ENCODE data around the gene ERBB4.
"Not testable (repeated sequence)": the region's sequence is repeated elsewhere in the genome, so short reads cannot be mapped to it uniquely, and the experiment has no call there.

ERBB4 gene

DNA sequence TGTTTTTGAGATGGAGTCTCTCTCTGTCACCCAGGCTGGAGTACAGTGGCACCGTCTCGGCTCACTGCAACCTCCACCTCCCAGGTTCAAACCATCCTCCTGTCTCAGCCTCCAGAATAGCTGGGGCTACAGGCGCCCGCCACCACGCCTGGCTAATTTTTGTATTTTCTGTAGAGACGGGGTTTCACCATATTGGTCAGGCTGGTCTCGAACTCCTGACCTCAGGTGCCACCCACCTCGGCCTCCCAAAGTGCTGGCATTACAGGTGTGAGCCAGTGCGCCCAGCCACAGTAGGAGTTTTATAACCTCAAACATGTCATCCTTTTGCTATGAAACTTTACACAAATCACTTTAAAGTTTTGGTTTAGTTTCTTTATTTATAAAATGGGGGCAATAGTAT lies 816.7 kb downstream of the ERBB4 start:
- not testable (repeated sequence) for H3K4me1 ChIP-seq (ENCODE audit: control insufficient read depth in 2 of 2, insufficient read depth in 2 of 2, low read length in 2 of 2); H3K36me3 ChIP-seq (ENCODE audit: control insufficient read depth in 2 of 2, insufficient read depth in 2 of 2, low read length in 2 of 2); H3K4me3 ChIP-seq (ENCODE audit: low read length in 2 of 2); H3K27me3 ChIP-seq (ENCODE audit: control insufficient read depth in 2 of 2, insufficient read depth in 2 of 2, low read length in 2 of 2); H3K27ac ChIP-seq (ENCODE audit: low read depth in 2 of 2, low read length in 2 of 2); H3K9me3 ChIP-seq (ENCODE audit: control insufficient read depth in 2 of 2, low read length in 2 of 2); H3K9ac ChIP-seq (ENCODE audit: low read depth in 1 of 2, low read length in 2 of 2)

DNA sequence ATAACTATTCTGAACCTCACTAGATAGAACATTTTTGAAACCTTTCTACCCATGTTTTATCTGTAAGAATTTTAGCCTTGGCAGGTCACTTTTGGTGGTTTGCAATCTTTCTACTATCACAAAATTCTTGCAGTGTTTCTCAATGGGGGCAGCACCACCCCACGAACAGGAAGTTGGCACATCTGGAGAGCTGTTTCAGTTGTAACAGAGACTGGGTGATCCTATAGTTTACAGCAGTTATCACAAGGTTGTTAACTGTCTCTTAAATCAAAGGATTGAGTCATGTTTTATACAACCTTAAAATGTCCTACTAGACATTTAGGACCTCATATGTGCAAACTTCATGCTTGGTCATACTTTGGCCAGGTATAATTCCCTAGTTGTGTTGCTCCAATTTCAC lies 829.2 kb downstream of the ERBB4 start:
- no peaks in the 10 kb centered on the region for H3K36me3 ChIP-seq (ENCODE audit: control insufficient read depth in 2 of 2, insufficient read depth in 2 of 2, low read length in 2 of 2)
- H3K9me3 ChIP-seq (ENCODE audit: control insufficient read depth in 2 of 2, low read length in 2 of 2), result no peaks in the 10 kb centered on the region
- peaks cover 0 to 3% of the 10 kb centered on the region in 2 donors for H3K4me1 ChIP-seq (ENCODE audit: control insufficient read depth in 2 of 2, insufficient read depth in 2 of 2, low read length in 2 of 2)
- H3K27me3 ChIP-seq (ENCODE audit: control insufficient read depth in 2 of 2, insufficient read depth in 2 of 2, low read length in 2 of 2), result no peaks in the 10 kb centered on the region
- H3K4me3 ChIP-seq (ENCODE audit: low read length in 2 of 2), result no peak overlapping the region
- H3K27ac ChIP-seq (ENCODE audit: low read depth in 2 of 2, low read length in 2 of 2), result no peak overlapping the region
- H3K9ac ChIP-seq (ENCODE audit: low read depth in 1 of 2, low read length in 2 of 2), result no peak overlapping the region

- Histone ChIP-seq H3K27me3 (ENCODE audit: control insufficient read depth in 2 of 2, insufficient read depth in 2 of 2, low read length in 2 of 2) (no peaks in the 10 kb centered on the region), H3K4me1 (ENCODE audit: control insufficient read depth in 2 of 2, insufficient read depth in 2 of 2, low read length in 2 of 2) (no peaks in the 10 kb centered on the region), H3K9me3 (ENCODE audit: control insufficient read depth in 2 of 2, low read length in 2 of 2) (no peaks in the 10 kb centered on the region), H3K27ac (ENCODE audit: low read depth in 2 of 2, low read length in 2 of 2) (no peak overlapping the region), H3K36me3 (ENCODE audit: control insufficient read depth in 2 of 2, insufficient read depth in 2 of 2, low read length in 2 of 2) (no peaks in the 10 kb centered on the region), H3K9ac (ENCODE audit: low read depth in 1 of 2, low read length in 2 of 2) (no peak overlapping the region), H3K4me3 (ENCODE audit: low read length in 2 of 2) (no peak overlapping the region)
Measured at GRCh38 chr2:211692689-211693088, 845.9 kb downstream of the ERBB4 start.

DNA sequence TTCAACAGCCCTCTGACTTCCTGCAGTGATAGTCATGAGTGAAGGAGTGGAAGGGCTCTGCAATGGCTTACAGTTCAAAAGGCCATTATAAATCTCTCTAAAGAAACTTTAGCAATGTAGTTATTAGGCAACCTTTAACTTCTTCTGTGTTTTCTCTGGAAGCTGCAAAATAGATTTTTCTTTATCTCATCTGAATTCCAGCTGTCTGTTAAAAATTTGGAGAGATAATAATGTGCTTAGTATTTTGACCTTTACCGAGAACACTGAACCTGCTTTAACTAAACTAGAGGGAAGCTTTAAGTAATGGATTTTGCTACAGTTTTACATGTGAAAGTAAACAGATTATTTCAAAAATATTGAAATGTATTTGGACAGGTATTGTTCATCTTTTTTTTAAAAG lies 847.9 kb downstream of the ERBB4 start:
- no peaks in the 10 kb centered on the region for H3K9me3 ChIP-seq (ENCODE audit: control insufficient read depth in 2 of 2, low read length in 2 of 2)
- H3K27ac ChIP-seq (ENCODE audit: low read depth in 2 of 2, low read length in 2 of 2), result no peak overlapping the region
- H3K36me3 ChIP-seq (ENCODE audit: control insufficient read depth in 2 of 2, insufficient read depth in 2 of 2, low read length in 2 of 2), result no peaks in the 10 kb centered on the region
- H3K4me1 ChIP-seq (ENCODE audit: control insufficient read depth in 2 of 2, insufficient read depth in 2 of 2, low read length in 2 of 2), result no peaks in the 10 kb centered on the region
- no peaks in the 10 kb centered on the region for H3K27me3 ChIP-seq (ENCODE audit: control insufficient read depth in 2 of 2, insufficient read depth in 2 of 2, low read length in 2 of 2)
- H3K4me3 ChIP-seq (ENCODE audit: low read length in 2 of 2), result no peak overlapping the region
- H3K9ac ChIP-seq (ENCODE audit: low read depth in 1 of 2, low read length in 2 of 2), result no peak overlapping the region

DNA sequence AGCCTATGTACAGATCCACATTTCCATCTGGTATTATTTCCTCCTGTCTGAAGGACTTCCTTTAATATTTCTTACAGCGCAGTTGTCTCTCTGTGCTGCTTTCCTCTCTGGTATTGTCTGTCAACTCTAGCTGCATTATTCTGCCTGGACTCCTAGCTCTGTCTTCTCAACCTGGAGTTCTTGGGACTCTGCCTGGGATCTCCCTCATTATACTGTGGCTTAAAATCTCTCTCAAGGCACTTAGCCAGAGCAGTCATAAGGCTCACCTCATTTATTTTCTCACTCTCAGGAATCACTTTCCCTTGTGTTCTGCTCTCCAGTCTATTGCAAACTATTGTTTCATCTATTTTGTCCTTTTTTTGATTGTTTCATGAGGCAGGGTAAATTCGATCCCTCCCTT lies 850.4 kb downstream of the ERBB4 start:
- Histone ChIP-seq H3K27me3 (ENCODE audit: control insufficient read depth in 2 of 2, insufficient read depth in 2 of 2, low read length in 2 of 2) (no peaks in the 10 kb centered on the region), H3K27ac (ENCODE audit: low read depth in 2 of 2, low read length in 2 of 2) (no peak overlapping the region), H3K4me1 (ENCODE audit: control insufficient read depth in 2 of 2, insufficient read depth in 2 of 2, low read length in 2 of 2) (no peaks in the 10 kb centered on the region), H3K9ac (ENCODE audit: low read depth in 1 of 2, low read length in 2 of 2) (no peak overlapping the region), H3K36me3 (ENCODE audit: control insufficient read depth in 2 of 2, insufficient read depth in 2 of 2, low read length in 2 of 2) (no peaks in the 10 kb centered on the region), H3K4me3 (ENCODE audit: low read length in 2 of 2) (no peak overlapping the region), H3K9me3 (ENCODE audit: control insufficient read depth in 2 of 2, low read length in 2 of 2) (no peaks in the 10 kb centered on the region)

DNA sequence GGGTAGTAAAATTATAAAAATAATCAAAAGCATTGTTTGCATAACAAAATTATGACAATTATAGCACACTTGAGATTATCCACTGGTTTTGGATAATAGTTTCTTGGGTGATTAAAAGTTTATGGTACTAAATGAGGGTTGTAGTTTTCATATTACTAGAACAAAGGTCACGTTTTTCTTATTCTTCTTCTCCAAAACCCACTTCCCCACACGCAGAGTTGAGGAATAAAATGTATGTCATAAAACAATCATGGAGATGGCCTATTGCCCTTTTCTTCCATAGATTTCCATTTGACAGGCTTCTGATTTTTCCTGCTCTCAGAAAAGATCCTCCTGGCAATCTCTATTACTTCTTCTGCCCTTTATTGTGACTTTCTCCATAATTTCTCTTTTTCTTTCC lies 863.9 kb downstream of the ERBB4 start:
- Histone ChIP-seq H3K36me3 (ENCODE audit: control insufficient read depth in 2 of 2, insufficient read depth in 2 of 2, low read length in 2 of 2) (no peaks in the 10 kb centered on the region), H3K27ac (ENCODE audit: low read depth in 2 of 2, low read length in 2 of 2) (no peak overlapping the region), H3K9me3 (ENCODE audit: control insufficient read depth in 2 of 2, low read length in 2 of 2) (no peaks in the 10 kb centered on the region), H3K27me3 (ENCODE audit: control insufficient read depth in 2 of 2, insufficient read depth in 2 of 2, low read length in 2 of 2) (no peaks in the 10 kb centered on the region), H3K4me1 (ENCODE audit: control insufficient read depth in 2 of 2, insufficient read depth in 2 of 2, low read length in 2 of 2) (no peaks in the 10 kb centered on the region), H3K4me3 (ENCODE audit: low read length in 2 of 2) (no peak overlapping the region), H3K9ac (ENCODE audit: low read depth in 1 of 2, low read length in 2 of 2) (no peak overlapping the region)

DNA sequence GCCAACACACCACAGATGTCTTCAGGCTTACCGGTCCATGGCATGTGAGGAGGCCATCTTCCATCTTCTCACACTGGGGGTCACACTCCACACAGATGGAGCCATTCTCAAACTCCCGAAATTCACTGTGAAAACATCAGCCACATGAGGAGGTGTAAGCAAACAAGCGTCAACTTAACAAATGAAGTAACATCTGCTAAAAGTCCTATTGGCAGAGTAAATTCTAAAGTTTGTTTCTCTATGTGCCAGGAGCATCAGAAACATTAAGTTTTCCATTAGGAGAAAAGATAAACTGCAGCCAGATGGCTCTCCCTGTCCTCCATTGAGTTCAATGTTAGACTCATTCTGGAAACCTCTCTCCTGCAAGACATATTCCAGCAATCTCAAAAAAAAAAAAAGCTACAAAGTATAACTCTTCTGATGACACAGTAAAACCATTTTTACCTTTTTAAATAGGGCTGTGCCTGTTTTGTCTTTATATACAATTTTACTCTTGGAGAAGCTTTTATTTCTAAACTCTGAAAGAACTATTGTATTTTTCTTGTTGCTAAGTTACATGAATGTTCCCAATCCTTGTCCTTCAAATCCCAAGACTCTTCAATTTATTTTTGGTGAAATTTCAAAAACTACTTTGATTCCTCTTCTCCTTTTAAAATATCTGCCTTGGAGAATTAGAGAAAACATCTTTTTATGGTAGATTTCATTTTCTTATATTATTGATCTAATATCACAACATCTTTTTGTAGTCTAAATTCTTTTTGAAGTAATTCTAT lies 865.3 kb downstream of the ERBB4 start:
- no peaks in the 10 kb centered on the region for H3K4me1 ChIP-seq (ENCODE audit: control insufficient read depth in 2 of 2, insufficient read depth in 2 of 2, low read length in 2 of 2)
- no peaks in the 10 kb centered on the region for H3K9me3 ChIP-seq (ENCODE audit: control insufficient read depth in 2 of 2, low read length in 2 of 2)
- H3K27me3 ChIP-seq (ENCODE audit: control insufficient read depth in 2 of 2, insufficient read depth in 2 of 2, low read length in 2 of 2), result no peaks in the 10 kb centered on the region
- no peak overlapping the region for H3K27ac ChIP-seq (ENCODE audit: low read depth in 2 of 2, low read length in 2 of 2)
- H3K9ac ChIP-seq (ENCODE audit: low read depth in 1 of 2, low read length in 2 of 2), result no peak overlapping the region
- no peaks in the 10 kb centered on the region for H3K36me3 ChIP-seq (ENCODE audit: control insufficient read depth in 2 of 2, insufficient read depth in 2 of 2, low read length in 2 of 2)
- no peak overlapping the region for H3K4me3 ChIP-seq (ENCODE audit: low read length in 2 of 2)

DNA sequence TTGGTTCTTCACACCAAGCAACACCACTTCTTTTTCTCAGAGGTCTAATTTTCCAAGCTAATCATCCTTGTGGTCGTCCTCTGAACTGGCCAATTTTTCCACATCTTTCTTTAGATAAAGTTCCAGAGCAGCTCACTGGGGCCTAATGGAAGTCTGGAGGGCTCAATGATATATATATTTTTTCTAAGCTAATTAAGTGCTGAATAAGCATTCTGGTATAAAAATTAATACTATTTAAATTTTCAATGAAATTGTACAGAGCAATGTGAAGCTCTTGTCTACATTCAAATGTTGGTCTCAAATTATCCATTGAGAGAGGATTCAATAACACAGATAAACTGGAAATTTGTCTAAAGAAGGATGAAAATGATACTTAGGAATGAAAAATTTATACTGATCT lies 866.6 kb downstream of the ERBB4 start:
- no peaks in the 10 kb centered on the region for H3K4me1 ChIP-seq (ENCODE audit: control insufficient read depth in 2 of 2, insufficient read depth in 2 of 2, low read length in 2 of 2)
- no peak overlapping the region for H3K4me3 ChIP-seq (ENCODE audit: low read length in 2 of 2)
- H3K9me3 ChIP-seq (ENCODE audit: control insufficient read depth in 2 of 2, low read length in 2 of 2), result no peaks in the 10 kb centered on the region
- no peaks in the 10 kb centered on the region for H3K36me3 ChIP-seq (ENCODE audit: control insufficient read depth in 2 of 2, insufficient read depth in 2 of 2, low read length in 2 of 2)
- no peak overlapping the region for H3K27ac ChIP-seq (ENCODE audit: low read depth in 2 of 2, low read length in 2 of 2)
- no peaks in the 10 kb centered on the region for H3K27me3 ChIP-seq (ENCODE audit: control insufficient read depth in 2 of 2, insufficient read depth in 2 of 2, low read length in 2 of 2)
- H3K9ac ChIP-seq (ENCODE audit: low read depth in 1 of 2, low read length in 2 of 2), result no peak overlapping the region

DNA sequence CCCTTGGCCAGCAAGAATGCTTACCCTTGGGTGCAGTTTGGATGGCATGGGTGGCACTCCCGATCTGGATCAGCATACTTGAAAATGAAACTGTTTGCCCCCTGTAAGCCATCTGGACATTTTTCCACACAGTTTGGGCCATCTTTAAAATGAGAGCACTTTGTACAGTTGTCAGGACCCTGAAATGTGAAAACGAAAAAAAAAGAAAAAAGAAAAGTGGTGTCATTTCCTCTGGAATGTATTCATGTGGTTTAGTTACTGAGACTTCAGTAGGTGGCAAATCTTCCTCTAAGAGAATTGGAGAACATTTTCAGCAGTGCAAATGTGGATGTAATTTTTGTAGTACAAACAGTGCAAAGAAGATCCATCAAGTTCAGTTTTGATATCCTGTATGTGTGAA lies 873.3 kb downstream of the ERBB4 start:
- Histone ChIP-seq H3K36me3 (ENCODE audit: control insufficient read depth in 2 of 2, insufficient read depth in 2 of 2, low read length in 2 of 2) (no peaks in the 10 kb centered on the region), H3K4me1 (ENCODE audit: control insufficient read depth in 2 of 2, insufficient read depth in 2 of 2, low read length in 2 of 2) (no peaks in the 10 kb centered on the region), H3K9ac (ENCODE audit: low read depth in 1 of 2, low read length in 2 of 2) (no peak overlapping the region), H3K9me3 (ENCODE audit: control insufficient read depth in 2 of 2, low read length in 2 of 2) (no peaks in the 10 kb centered on the region), H3K27ac (ENCODE audit: low read depth in 2 of 2, low read length in 2 of 2) (no peak overlapping the region), H3K27me3 (ENCODE audit: control insufficient read depth in 2 of 2, insufficient read depth in 2 of 2, low read length in 2 of 2) (no peaks in the 10 kb centered on the region), H3K4me3 (ENCODE audit: low read length in 2 of 2) (no peak overlapping the region)

DNA sequence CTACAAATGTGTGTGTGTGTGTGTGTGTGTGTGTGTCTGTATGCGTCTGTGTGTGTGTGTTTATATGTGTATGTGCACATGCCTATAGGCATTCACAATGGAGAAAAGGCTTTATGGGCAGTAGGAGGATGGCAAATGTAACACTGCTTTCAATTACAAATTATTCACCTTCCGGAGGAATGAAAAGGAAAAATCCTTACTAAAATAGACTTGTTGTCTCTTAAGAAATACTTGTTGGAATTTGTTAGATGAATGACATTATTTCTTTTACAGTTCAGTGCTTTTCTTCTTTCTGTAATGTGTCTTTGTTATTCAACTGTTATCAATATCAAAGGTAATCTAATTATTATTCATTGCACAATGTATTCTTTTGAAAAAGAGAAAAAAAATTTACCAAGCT lies 874.3 kb downstream of the ERBB4 start:
- no peaks in the 10 kb centered on the region for H3K27me3 ChIP-seq (ENCODE audit: control insufficient read depth in 2 of 2, insufficient read depth in 2 of 2, low read length in 2 of 2)
- no peaks in the 10 kb centered on the region for H3K4me1 ChIP-seq (ENCODE audit: control insufficient read depth in 2 of 2, insufficient read depth in 2 of 2, low read length in 2 of 2)
- no peak overlapping the region for H3K9ac ChIP-seq (ENCODE audit: low read depth in 1 of 2, low read length in 2 of 2)
- H3K9me3 ChIP-seq (ENCODE audit: control insufficient read depth in 2 of 2, low read length in 2 of 2), result no peaks in the 10 kb centered on the region
- H3K4me3 ChIP-seq (ENCODE audit: low read length in 2 of 2), result no peak overlapping the region
- H3K36me3 ChIP-seq (ENCODE audit: control insufficient read depth in 2 of 2, insufficient read depth in 2 of 2, low read length in 2 of 2), result no peaks in the 10 kb centered on the region
- H3K27ac ChIP-seq (ENCODE audit: low read depth in 2 of 2, low read length in 2 of 2), result no peak overlapping the region

Data from mucosa of rectum (tissue), 2 donors.